Stomach (tissue), 4 donors: Measurements from ENCODE around the gene CNTN5.

Source experiments
- CTCF ChIP-seq, 7 experiments: fragments of 450-650 bp in 4 of 7; fragments of 200-600 bp in 3 of 7; sonication (generic) in 3 of 7; IDR thresholded peaks; one replicate each; pipeline ENCODE4 v1.5.1; 2016 to 2019; ENCODE audit warnings: antibody characterized with exemption in 7 of 7, control low read depth in 2 of 7, mild to moderate bottlenecking in 1 of 7
- POLR2A ChIP-seq, 4 donors: fragments of 450-650 bp; IDR thresholded peaks; one replicate each; pipeline ENCODE4 v1.6.1; 2016; ENCODE audit warnings: antibody characterized with exemption in 4 of 4, control low read depth in 2 of 4, mild to moderate bottlenecking in 1 of 4, moderate library complexity in 1 of 4
- POLR2AphosphoS5 ChIP-seq, 3 donors: sonication (generic); formaldehyde crosslinking; IDR thresholded peaks; one replicate each; pipeline ENCODE4 v1.6.1; 2016; ENCODE audit warnings: antibody characterized with exemption in 3 of 3

- no peak for TF ChIP-seq CTCF (IDR thresholded peaks at IDR 0.05)
- TF ChIP-seq POLR2A (IDR thresholded peaks at IDR 0.05): no peak
- TF ChIP-seq POLR2AphosphoS5 (IDR thresholded peaks at IDR 0.05): no peak
These were observed 331.9 kb downstream of the CNTN5 start for GRCh38 chr11:99352642-99353041.
